SHP77 treated with DMSO at 0.1 percent for 48 hours (cell line): ENCODE data around the gene ZNF71.
"Not testable (repeated sequence)": the region's sequence is repeated elsewhere in the genome, so short reads cannot be mapped to it uniquely, and the experiment has no call there.

ENCODE experiments used
- DNase-seq: peaks from one replicate; lab custom pipeline; 2025; lab: John Stamatoyannopoulos, UW

Gene ZNF71

GRCh38 chr19:56622374-56622773 lies 27.3 kb downstream of the ZNF71 start:
- no peak for DNase-seq

DNA sequence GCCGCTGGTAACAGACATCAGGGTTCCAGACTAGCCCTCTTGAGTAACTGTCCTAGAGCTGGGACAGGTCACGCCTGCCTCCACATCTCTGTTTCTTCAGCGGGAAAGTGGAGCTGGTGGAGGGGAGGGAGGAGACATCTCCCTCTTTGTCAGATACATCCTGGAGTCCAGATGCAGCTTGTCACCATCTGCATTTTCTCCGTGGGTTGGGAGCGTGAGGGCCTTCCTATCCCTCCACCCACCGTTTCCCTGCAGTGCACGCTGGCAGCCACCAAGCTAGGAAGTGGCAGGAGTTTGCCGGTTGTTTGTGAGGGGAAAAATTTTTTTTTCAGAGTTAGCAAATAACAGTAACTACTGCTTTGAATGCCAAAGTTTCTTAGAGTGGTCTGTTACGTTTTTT lies 27.9 kb downstream of the ZNF71 start:
- no peak for DNase-seq

DNA sequence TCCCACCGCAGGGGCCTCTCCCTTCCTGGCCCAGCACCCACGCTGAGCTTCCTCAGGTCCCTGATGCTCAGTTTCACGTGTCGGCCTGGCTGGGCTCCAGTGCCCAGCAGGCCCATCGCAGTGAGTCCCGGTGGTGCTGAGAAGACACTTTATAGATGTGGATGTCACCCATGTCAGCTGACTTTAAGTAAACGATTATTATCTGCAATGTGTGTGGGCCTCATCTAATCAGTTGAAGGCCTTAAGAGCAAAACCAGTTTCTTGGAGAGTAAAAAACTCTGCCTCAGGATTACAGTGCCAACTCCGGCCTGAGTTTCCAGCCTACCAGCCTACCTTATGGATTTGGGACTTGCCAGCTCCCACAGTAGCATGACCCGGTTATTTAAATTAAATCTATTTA lies 30.6 kb downstream of the ZNF71 start:
- DNase-seq = no peak

GRCh38 chr19:56633021-56633420 lies 37.9 kb downstream of the ZNF71 start:
- no peak for DNase-seq

- DNase-seq = no peak
Measured at GRCh38 chr19:56637976-56638555, 43.0 kb downstream of the ZNF71 start.

GRCh38 chr19:56639217-56639616 lies 44.1 kb downstream of the ZNF71 start:
- no peak for DNase-seq

- no peak for DNase-seq
Measured at GRCh38 chr19:56642711-56643459, 47.8 kb downstream of the ZNF71 start, which contains the start of gene SMIM17. SMIM17 (plus strand) TSS chr19:56643159; CDS start chr19:56645668, 2,509 bp downstream.

DNA sequence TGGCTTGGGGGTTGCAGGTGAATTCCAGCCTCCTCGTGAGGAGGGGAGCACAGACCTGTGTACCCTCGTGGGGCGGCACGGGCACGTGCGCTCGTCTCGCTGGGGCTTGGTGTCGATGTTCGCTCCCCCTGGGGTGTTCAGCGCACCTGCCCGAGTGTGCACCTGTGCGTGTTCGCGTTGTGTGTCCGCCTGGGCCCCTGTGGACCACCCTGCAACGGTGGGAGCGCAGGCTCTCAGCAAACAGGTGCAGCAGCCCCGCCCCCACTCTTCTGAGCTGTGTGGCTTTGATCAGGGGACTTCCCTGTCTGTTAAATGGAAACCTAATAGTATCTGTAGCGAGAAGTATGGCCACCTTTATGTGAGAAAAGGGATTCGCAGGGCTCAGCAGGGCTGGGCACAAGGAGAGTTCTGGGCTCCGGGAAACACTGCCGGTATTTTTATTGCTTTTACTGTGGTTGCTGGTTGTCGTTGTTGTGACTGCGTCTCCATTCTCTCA lies 48.4 kb downstream of the ZNF71 start:
- DNase-seq = no peak

GRCh38 chr19:56654151-56654550 lies 59.0 kb downstream of the ZNF71 start:
- no peak for DNase-seq

DNA sequence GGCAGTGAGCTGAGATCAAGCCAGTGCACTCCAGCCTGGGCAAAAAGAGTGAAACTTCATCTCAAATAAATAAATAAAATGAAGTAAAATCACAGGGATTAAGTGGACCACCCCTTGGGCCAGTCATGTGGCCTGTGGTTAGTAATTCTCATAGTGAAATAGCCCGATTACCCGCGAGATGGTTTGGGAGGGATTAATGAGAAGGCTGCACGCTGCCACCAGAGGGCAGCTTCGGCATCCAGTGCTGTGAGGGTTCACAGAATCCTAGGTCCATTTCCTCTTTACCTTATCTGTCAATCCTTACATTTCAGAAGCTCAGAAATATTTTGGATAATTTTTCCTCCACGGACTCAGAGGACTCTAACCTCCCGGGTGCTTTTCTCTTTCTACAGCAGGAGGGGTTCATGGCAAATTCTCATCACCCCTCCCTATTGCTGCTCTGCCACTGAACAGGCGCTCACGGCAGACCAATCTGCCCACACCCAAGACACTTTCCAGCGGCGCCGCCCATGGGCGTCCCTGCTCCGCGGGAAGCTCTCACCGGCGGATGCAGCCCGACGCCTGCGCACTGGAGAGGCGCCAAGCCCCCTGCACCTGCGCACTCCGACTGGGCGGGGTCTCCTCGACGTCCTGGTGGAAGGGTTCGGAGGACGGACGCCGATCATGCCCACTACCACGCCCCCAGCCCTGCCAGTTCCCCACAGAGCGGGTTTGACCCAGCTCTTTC lies 65.4 kb downstream of the ZNF71 start:
- DNase-seq = no peak

GRCh38 chr19:56661248-56661647 lies 66.1 kb downstream of the ZNF71 start:
- no peak for DNase-seq

GRCh38 chr19:56663931-56664500 lies 68.9 kb downstream of the ZNF71 start:
- DNase-seq = no peak

DNA sequence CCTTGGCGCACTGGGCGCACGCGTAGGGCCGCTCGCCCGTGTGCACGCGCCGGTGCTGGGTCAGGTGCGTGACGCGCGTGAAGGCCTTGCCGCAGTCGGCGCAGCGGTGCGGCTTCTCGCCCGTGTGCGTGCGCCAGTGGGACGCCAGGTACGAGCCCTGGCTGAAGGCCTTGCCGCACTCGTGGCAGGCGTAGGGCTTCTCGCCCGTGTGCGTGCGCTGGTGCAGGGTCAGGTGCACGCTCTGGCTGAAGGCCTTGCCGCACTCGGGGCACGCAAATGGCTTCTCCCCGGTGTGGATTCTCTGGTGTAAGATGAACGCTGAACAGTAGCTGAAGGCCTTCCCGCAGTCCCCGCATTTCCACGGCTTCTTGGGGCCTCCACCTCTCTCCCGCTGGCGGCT lies 69.4 kb downstream of the ZNF71 start:
- DNase-seq = no peak

GRCh38 chr19:56667311-56667870 lies 72.3 kb downstream of the ZNF71 start:
- no peak for DNase-seq

DNA sequence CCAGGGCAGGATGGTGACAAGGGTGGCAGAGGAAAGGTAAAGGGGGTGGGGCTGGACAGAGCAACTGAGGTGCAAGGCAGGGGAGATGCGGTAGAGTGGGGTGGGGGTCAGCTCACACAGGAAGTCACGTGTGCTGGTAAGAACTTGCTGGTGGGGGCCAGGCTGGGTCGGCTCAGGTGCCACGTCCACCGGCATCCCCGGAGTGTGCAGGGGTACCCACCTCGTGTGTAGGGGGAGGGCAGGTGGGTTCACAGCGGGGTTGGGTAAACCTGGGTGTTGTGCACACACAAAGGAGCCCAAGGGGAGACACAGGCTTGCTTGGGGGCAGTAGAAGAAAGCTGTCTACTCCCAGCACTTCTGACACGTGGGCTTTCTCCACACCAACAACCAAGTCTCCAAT lies 73.6 kb downstream of the ZNF71 start:
- no peak for DNase-seq

DNA sequence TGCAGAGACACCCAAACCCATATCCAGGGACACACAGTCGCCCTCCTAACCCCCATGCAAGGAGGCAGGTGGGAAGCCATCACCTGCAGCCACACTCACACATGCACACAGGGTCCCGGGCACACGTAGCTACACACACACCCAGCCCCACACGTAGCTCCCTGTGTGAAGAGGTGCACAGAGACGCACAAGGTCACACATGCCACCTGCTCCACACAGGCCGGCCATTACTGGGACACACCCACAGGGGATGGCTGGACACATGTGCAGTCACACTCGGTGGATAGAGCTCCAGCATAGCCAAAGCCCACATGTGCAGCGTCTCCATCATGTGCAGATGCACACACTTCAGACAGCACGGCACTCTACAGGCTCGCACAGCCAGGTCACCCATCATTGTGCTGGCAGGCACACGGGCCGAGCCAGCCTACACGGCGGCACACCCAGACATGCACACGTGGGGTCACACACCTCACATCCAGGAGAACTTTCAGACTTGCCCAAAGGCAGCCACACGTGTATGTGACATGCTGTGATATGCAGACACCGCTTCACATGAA lies 75.4 kb downstream of the ZNF71 start:
- no peak for DNase-seq

DNA sequence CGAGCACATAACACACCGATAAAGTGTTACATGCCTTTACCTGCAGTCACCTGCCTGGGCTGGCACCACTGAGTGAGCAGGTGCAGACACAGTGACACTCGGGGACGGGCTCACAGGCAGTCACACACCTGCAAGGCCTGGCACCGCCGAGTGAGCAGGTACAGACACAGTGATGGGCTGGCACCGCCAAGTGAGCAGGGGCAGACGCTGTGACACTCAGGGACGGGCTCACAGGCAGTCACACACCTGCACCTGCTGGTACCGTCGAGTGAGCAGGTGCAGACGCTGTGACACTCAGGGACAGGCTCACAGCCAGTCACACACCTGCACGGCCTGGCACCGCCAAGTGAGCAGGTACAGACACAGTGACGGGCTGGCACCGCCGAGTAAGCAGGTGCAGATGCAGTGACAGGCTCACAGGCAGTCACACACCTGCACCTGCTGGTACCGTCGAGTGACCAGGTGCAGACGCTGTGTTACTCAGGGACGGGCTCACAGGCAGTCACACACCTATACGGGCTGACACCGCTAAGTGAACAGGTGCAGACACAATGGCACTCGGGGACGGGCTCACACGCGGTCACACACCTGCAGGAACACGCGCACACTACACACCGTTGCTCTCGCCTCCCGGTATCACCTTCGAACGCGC lies 76.0 kb downstream of the ZNF71 start:
- no peak for DNase-seq

GRCh38 chr19:56671613-56671994 lies 76.5 kb downstream of the ZNF71 start, which contains the start of gene ZNF835:
ZNF835 (minus strand) TSS chr19:56671757; CDS start chr19:56665198, 6,559 bp downstream.
- DNase-seq = no peak

DNA sequence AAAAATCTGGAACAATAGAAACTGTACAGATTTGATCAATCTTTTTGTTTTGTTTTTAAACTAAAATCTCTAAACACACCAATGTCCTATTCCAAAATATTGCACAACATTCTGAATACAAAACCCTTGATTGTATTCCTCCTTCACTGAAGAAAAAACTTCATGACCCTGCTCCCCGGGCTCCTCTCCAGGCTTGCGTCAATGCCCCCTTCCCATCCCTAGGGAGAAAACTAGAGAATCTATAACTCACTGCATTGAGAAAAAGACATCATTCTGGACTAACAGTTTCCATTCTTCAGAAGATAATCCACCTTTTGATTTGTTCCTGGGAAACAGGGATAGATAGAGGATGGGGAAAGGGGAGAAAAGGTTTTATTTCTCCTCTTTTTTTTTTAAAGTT lies 77.5 kb downstream of the ZNF71 start:
- not testable (repeated sequence) for DNase-seq
